ENCODE data around the gene IQUB. TPM values are rescaled to one million over a fixed set of nuclear protein-coding genes. Genes with fewer than 3 reads are reported as not detected.

IQUB gene
- total and polyA plus RNA-seq, 2 donors (not counting 1 experiment from before 2014, with no cell fraction given) = 0.01 to 0.12 TPM

DNA sequence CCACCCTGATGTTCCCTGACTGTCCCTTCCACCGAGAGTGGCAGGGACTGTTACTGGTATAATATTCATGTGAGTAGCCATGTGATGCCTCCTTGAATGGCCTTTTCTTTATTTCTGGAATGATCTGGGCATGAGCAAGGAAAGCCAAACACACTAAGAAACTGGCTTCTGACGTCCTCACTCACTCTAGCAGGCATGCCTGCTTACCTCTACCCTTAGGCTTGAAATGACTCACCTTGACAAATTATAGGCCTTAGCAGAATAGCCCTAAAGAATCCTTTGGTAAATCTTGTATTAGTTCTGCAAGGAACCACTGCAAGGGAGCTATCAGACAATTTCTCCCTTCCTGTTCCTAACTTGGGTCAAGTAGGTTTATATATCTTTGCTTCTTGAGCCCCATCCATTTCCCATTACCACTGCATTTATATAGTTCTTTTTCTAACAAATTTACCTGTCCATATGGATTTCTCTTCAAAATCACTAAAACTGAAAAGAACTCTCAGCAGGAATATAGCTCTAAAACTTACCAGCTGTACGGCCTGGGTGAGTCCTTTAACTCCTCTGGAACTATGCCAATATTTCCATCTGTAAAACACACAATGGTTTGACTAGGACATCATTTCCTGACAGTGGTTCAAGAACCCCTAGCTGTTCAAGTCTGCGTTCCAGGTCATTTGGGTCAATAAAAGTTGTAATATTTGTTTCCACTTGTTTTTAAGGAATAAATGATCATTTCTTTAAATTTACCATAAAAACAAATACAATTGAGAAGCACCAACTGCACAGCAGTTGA lies 36.2 kb upstream of the IQUB start:
- ChIA-PET CTCF (no interaction called here), POLR2A (no interaction called here)
- Histone ChIP-seq H3K27me3 (replicated peaks in 1 of 4; ENCODE audit: control extremely low read depth in 1 of 4, control insufficient read depth in 3 of 4, insufficient read depth in 4 of 4, low read length in 3 of 4) (no peaks in the 10 kb centered on the region), H3K4me1 (ENCODE audit: control insufficient read depth in 2 of 2, insufficient read depth in 2 of 2, low read length in 2 of 2) (peaks cover 0 to 3% of the 10 kb centered on the region in 2 donors), H3K4me3 (ENCODE audit: control extremely low read depth in 1 of 5, extremely low read depth in 1 of 5, insufficient read depth in 1 of 5, low read depth in 2 of 5, low read length in 4 of 5) (no peak overlapping the region), H3K4me2 (replicated peaks; ENCODE audit: low read depth, low read length, poor library complexity, severe bottlenecking) (no peak overlapping the region), H3K9ac (ENCODE audit: low read length) (no peak overlapping the region), H4K20me1 (ENCODE audit: control insufficient read depth, insufficient read depth, low read length, poor library complexity, severe bottlenecking) (no peaks in the 10 kb centered on the region), H3K36me3 (replicated peaks in 1 of 2; ENCODE audit: control extremely low read depth in 1 of 2, control insufficient read depth in 1 of 2, extremely low read depth in 1 of 2, insufficient read depth in 2 of 2, low read length in 1 of 2) (no peaks in the 10 kb centered on the region), H3K9me3 (ENCODE audit: control extremely low read depth in 1 of 3, control insufficient read depth in 2 of 3, insufficient read depth in 1 of 3, low read length in 2 of 3) (no peaks in the 10 kb centered on the region), H3K27ac (ENCODE audit: low read length in 2 of 2) (no peak overlapping the region), H3K79me2 (ENCODE audit: control insufficient read depth, insufficient read depth, low read length) (no peaks in the 10 kb centered on the region), H2AFZ (ENCODE audit: insufficient read depth, low read depth, low read length, poor library complexity, severe bottlenecking) (no peak overlapping the region)
- Mint-ChIP-seq H3K9me3 (ENCODE audit: insufficient read depth) (no peaks in the 10 kb centered on the region), H3K27me3 (peaks cover 15% of the 10 kb centered on the region), H3K27ac (no peak overlapping the region), H3K4me1 (peaks cover 5% of the 10 kb centered on the region), H3K4me3 (no peak overlapping the region)
- TF ChIP-seq EZH2 (IDR thresholded peaks at IDR 0.05; ENCODE audit: borderline replicate concordance, insufficient read depth, low read depth, low read length, poor library complexity, severe bottlenecking) = no peak
- TF ChIP-seq, protein P1, sequence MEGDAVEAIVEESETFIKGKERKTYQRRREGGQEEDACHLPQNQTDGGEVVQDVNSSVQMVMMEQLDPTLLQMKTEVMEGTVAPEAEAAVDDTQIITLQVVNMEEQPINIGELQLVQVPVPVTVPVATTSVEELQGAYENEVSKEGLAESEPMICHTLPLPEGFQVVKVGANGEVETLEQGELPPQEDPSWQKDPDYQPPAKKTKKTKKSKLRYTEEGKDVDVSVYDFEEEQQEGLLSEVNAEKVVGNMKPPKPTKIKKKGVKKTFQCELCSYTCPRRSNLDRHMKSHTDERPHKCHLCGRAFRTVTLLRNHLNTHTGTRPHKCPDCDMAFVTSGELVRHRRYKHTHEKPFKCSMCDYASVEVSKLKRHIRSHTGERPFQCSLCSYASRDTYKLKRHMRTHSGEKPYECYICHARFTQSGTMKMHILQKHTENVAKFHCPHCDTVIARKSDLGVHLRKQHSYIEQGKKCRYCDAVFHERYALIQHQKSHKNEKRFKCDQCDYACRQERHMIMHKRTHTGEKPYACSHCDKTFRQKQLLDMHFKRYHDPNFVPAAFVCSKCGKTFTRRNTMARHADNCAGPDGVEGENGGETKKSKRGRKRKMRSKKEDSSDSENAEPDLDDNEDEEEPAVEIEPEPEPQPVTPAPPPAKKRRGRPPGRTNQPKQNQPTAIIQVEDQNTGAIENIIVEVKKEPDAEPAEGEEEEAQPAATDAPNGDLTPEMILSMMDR (IDR thresholded peaks at IDR 0.05) = no peak
- WGBS (ENCODE audit: insufficient coverage) = no CpG with 5 or more reads among the region's 4 CpGs
- intact Hi-C loops (cut with micrococcal nuclease) = no loop called here
- no peak for DNase-seq
- no peak for ATAC-seq (ENCODE audit: low read depth)

- Histone ChIP-seq H3K9ac (ENCODE audit: low read length) (no peak overlapping the region), H3K9me3 (ENCODE audit: control extremely low read depth in 1 of 3, control insufficient read depth in 2 of 3, insufficient read depth in 1 of 3, low read length in 2 of 3) (no peaks in the 10 kb centered on the region), H3K4me3 (ENCODE audit: control extremely low read depth in 1 of 5, extremely low read depth in 1 of 5, insufficient read depth in 1 of 5, low read depth in 2 of 5, low read length in 4 of 5) (no peak overlapping the region), H3K4me1 (ENCODE audit: control insufficient read depth in 2 of 2, insufficient read depth in 2 of 2, low read length in 2 of 2) (peaks cover 0 to 3% of the 10 kb centered on the region in 2 donors), H3K4me2 (replicated peaks; ENCODE audit: low read depth, low read length, poor library complexity, severe bottlenecking) (no peak overlapping the region), H2AFZ (ENCODE audit: insufficient read depth, low read depth, low read length, poor library complexity, severe bottlenecking) (peak overlapping the region; percentile 57), H3K27ac (ENCODE audit: low read length in 2 of 2) (no peak overlapping the region), H3K79me2 (ENCODE audit: control insufficient read depth, insufficient read depth, low read length) (no peaks in the 10 kb centered on the region), H4K20me1 (ENCODE audit: control insufficient read depth, insufficient read depth, low read length, poor library complexity, severe bottlenecking) (no peaks in the 10 kb centered on the region), H3K36me3 (replicated peaks in 1 of 2; ENCODE audit: control extremely low read depth in 1 of 2, control insufficient read depth in 1 of 2, extremely low read depth in 1 of 2, insufficient read depth in 2 of 2, low read length in 1 of 2) (no peaks in the 10 kb centered on the region), H3K27me3 (replicated peaks in 1 of 4; ENCODE audit: control extremely low read depth in 1 of 4, control insufficient read depth in 3 of 4, insufficient read depth in 4 of 4, low read length in 3 of 4) (no peaks in the 10 kb centered on the region)
- DNase-seq (no peak), ATAC-seq (ENCODE audit: low read depth) (no peak)
- H3K4me1 Mint-ChIP-seq = peaks cover 5% of the 10 kb centered on the region
- H3K4me3 Mint-ChIP-seq = no peak overlapping the region
- no peaks in the 10 kb centered on the region for H3K9me3 Mint-ChIP-seq (ENCODE audit: insufficient read depth)
- ChIA-PET CTCF (no interaction called here), POLR2A (no interaction called here)
- 0% methylated on average over 1 of the region's 2 CpGs for WGBS (ENCODE audit: insufficient coverage)
- H3K27ac Mint-ChIP-seq = peak overlapping the region; percentile 2
- intact Hi-C loops (cut with micrococcal nuclease) = no loop called here
- H3K27me3 Mint-ChIP-seq = peaks cover 20% of the 10 kb centered on the region
- no peak for TF ChIP-seq EZH2 (IDR thresholded peaks at IDR 0.05; ENCODE audit: borderline replicate concordance, insufficient read depth, low read depth, low read length, poor library complexity, severe bottlenecking)
- TF ChIP-seq, protein P1 (IDR thresholded peaks at IDR 0.05) = no peak
Observed at GRCh38 chr7:123569352-123570010, 35.1 kb upstream of the IQUB start.

Data from B cell (primary cell).